ENCODE data around the gene PIK3R5.
"Not testable (repeated sequence)": the region's sequence is repeated elsewhere in the genome, so short reads cannot be mapped to it uniquely, and the experiment has no call there.

PIK3R5 gene

GRCh38 chr17:8872036-8872704 lies 93.3 kb downstream of the PIK3R5 start:
- no peak for DNase-seq

- no peak for DNase-seq
Measured at GRCh38 chr17:8871081-8871581, 94.4 kb downstream of the PIK3R5 start.

- DNase-seq, result no peak
Measured at GRCh38 chr17:8870406-8871040, 95.0 kb downstream of the PIK3R5 start.

GRCh38 chr17:8869114-8869815 lies 96.2 kb downstream of the PIK3R5 start:
- DNase-seq, result no peak

- DNase-seq, result no peak
Measured at GRCh38 chr17:8868529-8868951, 97.0 kb downstream of the PIK3R5 start.

- no peak for DNase-seq
Measured at GRCh38 chr17:8868092-8868491, 97.4 kb downstream of the PIK3R5 start.

GRCh38 chr17:8867361-8867981 lies 98.0 kb downstream of the PIK3R5 start, which contains the start of gene PIK3R6:
TSS of gene PIK3R6 (minus strand) at chr17:8867674. CDS start at chr17:8849794, 17,880 bp downstream.
- no peak for DNase-seq

- DNase-seq, result no peak
Measured at GRCh38 chr17:8865811-8866210, 99.7 kb downstream of the PIK3R5 start.

- DNase-seq, result no peak
Measured at GRCh38 chr17:8865385-8865784, 100.1 kb downstream of the PIK3R5 start.

GRCh38 chr17:8862213-8863056 lies 103.1 kb downstream of the PIK3R5 start:
- DNase-seq, result no peak

GRCh38 chr17:8861495-8862181 lies 103.9 kb downstream of the PIK3R5 start:
- DNase-seq, result no peak

GRCh38 chr17:8859804-8860430 lies 105.6 kb downstream of the PIK3R5 start:
- no peak for DNase-seq

GRCh38 chr17:8859027-8859803 lies 106.3 kb downstream of the PIK3R5 start:
- DNase-seq, result no peak

GRCh38 chr17:8857919-8858318 lies 107.6 kb downstream of the PIK3R5 start:
- no peak for DNase-seq

- DNase-seq, result no peak
Measured at GRCh38 chr17:8856869-8857575, 108.5 kb downstream of the PIK3R5 start.

GRCh38 chr17:8856205-8856603 lies 109.3 kb downstream of the PIK3R5 start:
- DNase-seq, result not testable (repeated sequence)

- no peak for DNase-seq
Measured at GRCh38 chr17:8855477-8856204, 109.9 kb downstream of the PIK3R5 start.

- DNase-seq, result no peak
Measured at GRCh38 chr17:8851600-8851999, 113.9 kb downstream of the PIK3R5 start.
